Measurements from ENCODE around the gene TECR.

DNA sequence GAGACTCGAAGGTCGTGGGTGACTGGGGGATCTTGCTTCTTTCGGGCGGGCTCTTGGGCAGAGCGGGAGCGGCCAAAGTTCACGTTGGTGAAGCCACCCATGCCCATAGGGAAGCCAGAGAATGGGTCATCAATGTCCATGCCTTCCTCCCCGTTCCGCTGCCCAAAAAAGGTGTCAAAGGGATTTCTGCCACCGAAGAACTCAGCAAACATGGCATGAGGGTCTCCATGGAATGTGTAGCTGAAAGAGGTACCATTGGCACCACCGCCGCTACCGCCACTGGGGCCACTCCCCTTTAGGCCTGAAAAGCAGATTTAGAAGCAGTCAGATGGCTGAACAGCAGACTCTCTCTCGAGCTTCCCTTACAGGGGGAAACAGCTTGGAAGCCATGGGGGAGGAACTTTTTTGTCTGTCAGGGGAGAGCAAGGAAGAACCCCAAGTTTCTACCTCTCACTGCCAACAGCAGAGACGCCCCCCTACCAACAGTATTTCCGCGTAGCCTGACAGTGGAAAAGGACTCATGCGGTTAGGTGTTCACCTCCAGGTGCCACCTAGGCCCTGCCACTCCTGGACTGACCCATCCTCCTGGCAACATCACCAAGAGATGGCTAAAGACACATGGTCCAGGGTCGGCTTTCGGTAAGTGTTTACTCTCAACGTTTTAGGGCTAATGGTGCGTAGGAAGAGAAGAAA lies 12.5 kb upstream of the TECR start:
- no peak for TF ChIP-seq EZH2 (IDR thresholded peaks at IDR 0.05; ENCODE audit: insufficient read depth, poor library complexity, severe bottlenecking)
- no peak for TF ChIP-seq EZH2phosphoT487 (IDR thresholded peaks at IDR 0.05; ENCODE audit: insufficient read depth, low read depth)

Measured in GM23248 (cell line).